Cardiac muscle cell (in vitro differentiated cells and primary cell): ENCODE results near the gene DOK7. TPM values are rescaled to one million over a fixed set of nuclear protein-coding genes. Genes with fewer than 3 reads are reported as not detected.

Experiments used
- DNase-seq, 2 donors: peaks; one replicate each; pipeline versions ENCODE4 v3.0.0 to v3.0.0-alpha.2; 2010 to 2017; ENCODE audit warnings: low read depth in 1 of 2, low spot score in 1 of 2
- H3K27ac ChIP-seq: fragments of 200-600 bp; sonication (generic); 2 replicates; pipeline ENCODE4 v1.5.1; 2016
- H3K27me3 ChIP-seq: fragments of 200-600 bp; sonication (generic); 2 replicates; pipeline ENCODE4 v1.6.0; 2016; ENCODE audit warnings: control low read depth
- H3K36me3 ChIP-seq: fragments of 200-600 bp; sonication (generic); 2 replicates; pipeline ENCODE4 v1.5.1; 2016; ENCODE audit warnings: control low read depth
- H3K4me1 ChIP-seq: fragments of 200-600 bp; sonication (generic); 2 replicates; pipeline ENCODE4 v1.8.1; 2017; ENCODE audit warnings: low read depth, mild to moderate bottlenecking, mixed run types
- H3K4me3 ChIP-seq: fragments of 200-600 bp; sonication (generic); 2 replicates; pipeline ENCODE4 v1.5.1; 2016; ENCODE audit warnings: mild to moderate bottlenecking
- H3K9me3 ChIP-seq: fragments of 200-600 bp; sonication (generic); 2 replicates; pipeline ENCODE4 v1.5.1; 2017; ENCODE audit warnings: low read depth, mild to moderate bottlenecking, control low read depth
- CTCF ChIP-seq: IDR thresholded peaks from 2 replicates; pipeline ENCODE4 v1.5.1; 2012; ENCODE audit warnings: low read depth, mild to moderate bottlenecking, low read length
- polyA plus RNA-seq: library from polyadenylated mRNA; unstranded; fragments of >200 nt; fragmentation: Nextera tagmentation; extraction: Ambion mirVana; gene quantifications from 2 replicates; pipeline ENCODE4 v1.2.1, GENCODE V29; 2016
- total RNA-seq: library from RNA; depleted of rRNA; stranded (reverse); fragments of >200 nt; gene quantifications from 2 replicates; pipeline ENCODE4 v1.2.3, GENCODE V29; 2016

DOK7 gene
- total and polyA plus RNA-seq, 2 experiments from 2014 or later: 14.4 to 18.0 TPM

DNA sequence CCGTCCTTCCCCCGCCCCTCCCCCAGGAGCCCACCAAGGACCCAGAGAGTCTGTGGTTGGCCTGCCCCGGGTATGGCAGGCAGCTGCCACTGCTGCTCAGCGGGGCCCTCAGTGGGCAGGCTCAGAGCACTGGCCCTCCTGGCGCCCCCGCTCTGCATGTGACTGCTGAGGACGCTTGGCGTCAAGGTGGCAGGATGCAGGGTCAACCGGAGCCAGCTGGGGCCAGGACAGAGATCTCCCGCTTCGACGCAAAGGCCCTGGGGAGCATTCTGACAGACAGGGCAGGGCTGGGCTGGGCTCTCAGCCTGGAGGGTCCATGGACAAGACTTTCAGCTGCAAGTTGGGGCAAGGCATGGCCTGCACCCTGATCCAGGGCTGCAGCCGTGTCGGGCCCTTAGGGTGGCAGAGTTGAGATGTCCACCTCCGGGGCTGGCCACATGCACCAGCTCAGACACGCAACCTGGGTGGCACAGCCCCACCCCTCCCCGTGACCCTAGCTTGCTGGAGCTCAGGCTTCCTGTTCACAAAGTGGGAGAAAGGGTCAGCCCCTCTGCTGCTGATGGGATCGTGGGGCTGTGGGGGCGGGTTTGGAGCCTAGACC is 38.8 kb downstream of the DOK7 start:
- TF ChIP-seq CTCF: no peak
- H3K9me3 ChIP-seq: no peaks in the 10 kb centered on the region
- H3K27me3 ChIP-seq: no peaks in the 10 kb centered on the region
- H3K4me3 ChIP-seq: no peak overlapping the region
- H3K4me1 ChIP-seq: no peaks in the 10 kb centered on the region
- H3K36me3 ChIP-seq: peaks cover 6% of the 10 kb centered on the region
- no peak for DNase-seq
- no peak overlapping the region for H3K27ac ChIP-seq

- TF ChIP-seq CTCF: no peak
- H3K4me1 ChIP-seq: no peaks in the 10 kb centered on the region
- no peaks in the 10 kb centered on the region for H3K9me3 ChIP-seq
- H3K4me3 ChIP-seq: no peak overlapping the region
- H3K36me3 ChIP-seq: peaks cover 11% of the 10 kb centered on the region
- H3K27me3 ChIP-seq: no peaks in the 10 kb centered on the region
- no peak overlapping the region for H3K27ac ChIP-seq
- DNase-seq: no peak
Measured at GRCh38 chr4:3502941-3503936, 40.1 kb downstream of the DOK7 start.

DNA sequence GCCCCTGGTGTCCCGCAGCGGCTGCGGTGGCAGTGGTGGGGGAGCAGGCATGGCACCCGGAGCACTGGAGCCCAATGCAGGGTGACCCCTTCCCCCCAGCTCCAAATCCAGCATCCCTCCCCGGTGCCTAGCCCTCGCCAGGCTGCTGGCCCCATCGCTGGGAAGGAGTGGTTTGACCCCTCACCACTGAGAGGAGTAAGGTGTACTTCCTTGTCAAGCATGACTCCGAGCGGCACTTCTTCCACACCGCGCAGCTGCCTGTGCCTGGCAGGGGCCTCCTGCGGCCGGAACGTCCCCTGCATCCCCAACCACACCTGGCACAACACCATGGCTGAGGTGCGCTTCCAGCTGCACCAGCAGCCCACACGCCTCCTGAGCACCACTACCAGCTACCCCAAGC is 42.1 kb downstream of the DOK7 start:
- Histone ChIP-seq H3K9me3 (no peaks in the 10 kb centered on the region), H3K36me3 (peaks cover 14% of the 10 kb centered on the region), H3K4me3 (no peak overlapping the region), H3K27ac (no peak overlapping the region), H3K4me1 (no peaks in the 10 kb centered on the region), H3K27me3 (no peaks in the 10 kb centered on the region)
- TF ChIP-seq CTCF: no peak
- DNase-seq: no peak

GRCh38 chr4:3508542-3508941 is 45.4 kb downstream of the DOK7 start:
- Histone ChIP-seq H3K27ac (no peak overlapping the region), H3K36me3 (peaks cover 13% of the 10 kb centered on the region), H3K4me1 (no peaks in the 10 kb centered on the region), H3K4me3 (no peak overlapping the region), H3K9me3 (no peaks in the 10 kb centered on the region), H3K27me3 (no peaks in the 10 kb centered on the region)
- no peak for TF ChIP-seq CTCF
- DNase-seq: no peak

GRCh38 chr4:3510481-3510880 is 47.4 kb downstream of the DOK7 start:
- Histone ChIP-seq H3K27ac (no peak overlapping the region), H3K27me3 (no peaks in the 10 kb centered on the region), H3K4me1 (no peaks in the 10 kb centered on the region), H3K4me3 (no peak overlapping the region), H3K36me3 (peaks cover 23% of the 10 kb centered on the region), H3K9me3 (no peaks in the 10 kb centered on the region)
- no peak for DNase-seq
- no peak for TF ChIP-seq CTCF
